Activated CD8-positive, alpha-beta T cell treated with anti-CD3 and anti-CD28 coated beads for 36 hours (primary cell): ENCODE data around the gene CCL18. TPM values are rescaled to one million over a fixed set of nuclear protein-coding genes. Genes with fewer than 3 reads are reported as not detected.
A peak's percentile ranks its signal among the peaks of the same experiment; 100 is the strongest.
"Not testable (repeated sequence)": the region's sequence is repeated elsewhere in the genome, so short reads cannot be mapped to it uniquely, and the experiment has no call there.

Source experiments
- ATAC-seq: fragments of 200-7000 bp; cut with Tn5 transposase; one replicate; pipeline ENCODE4 v1.10.0; 2021; ENCODE audit warnings: mild to moderate bottlenecking, moderate library complexity
- CTCF ChIA-PET: fragments of 350-600 bp; sonication (Branson Sonifier 250); formaldehyde crosslinking; loops from one replicate; lab custom pipeline; 2021; ENCODE audit warnings: antibody characterized with exemption; lab: Charles Lee
- POLR2A ChIA-PET: fragments of 350-600 bp; sonication (Branson Sonifier 250); formaldehyde crosslinking; loops from one replicate; lab custom pipeline; 2021; ENCODE audit warnings: antibody characterized with exemption; lab: Charles Lee
- DNase-seq: peaks from one replicate; pipeline ENCODE4 v3.0.0-alpha.2; 2020
- H3K27ac Mint-ChIP-seq: one replicate; pipeline ENCODE4 v1.8.0; 2021; ENCODE audit warnings: mild to moderate bottlenecking, mixed read lengths
- H3K27me3 Mint-ChIP-seq: one replicate; pipeline ENCODE4 v1.8.0; 2021; ENCODE audit warnings: mixed read lengths
- H3K36me3 Mint-ChIP-seq: one replicate; pipeline ENCODE4 v1.8.0; 2021; ENCODE audit warnings: low read depth, mixed read lengths
- H3K4me1 Mint-ChIP-seq: one replicate; pipeline ENCODE4 v1.8.0; 2021; ENCODE audit warnings: low read depth, mixed read lengths
- H3K4me3 Mint-ChIP-seq: one replicate; pipeline ENCODE4 v1.8.0; 2021; ENCODE audit warnings: mild to moderate bottlenecking, moderate library complexity, mixed read lengths
- H3K9me3 Mint-ChIP-seq: one replicate; pipeline ENCODE4 v1.8.0; 2021; ENCODE audit warnings: mixed read lengths
- intact Hi-C: fragments of 100-400 bp; cut with micrococcal nuclease; formaldehyde crosslinking; loops from one replicate; pipeline ENCODE4 v1.10.0; 2022
- total RNA-seq, 2 experiments: library from RNA; stranded (reverse); gene quantifications; one replicate each; pipeline ENCODE4 v1.2.3, GENCODE V29; 2021
- TF ChIP-seq, protein P1 (sequence below): fragments of 200-600 bp; IDR thresholded peaks from one replicate; pipeline ENCODE4 v1.8.0; 2022; ENCODE audit warnings: antibody characterized with exemption, mild to moderate bottlenecking

Gene CCL18
- total RNA-seq, 2 experiments from 2014 or later, result not detected

DNA sequence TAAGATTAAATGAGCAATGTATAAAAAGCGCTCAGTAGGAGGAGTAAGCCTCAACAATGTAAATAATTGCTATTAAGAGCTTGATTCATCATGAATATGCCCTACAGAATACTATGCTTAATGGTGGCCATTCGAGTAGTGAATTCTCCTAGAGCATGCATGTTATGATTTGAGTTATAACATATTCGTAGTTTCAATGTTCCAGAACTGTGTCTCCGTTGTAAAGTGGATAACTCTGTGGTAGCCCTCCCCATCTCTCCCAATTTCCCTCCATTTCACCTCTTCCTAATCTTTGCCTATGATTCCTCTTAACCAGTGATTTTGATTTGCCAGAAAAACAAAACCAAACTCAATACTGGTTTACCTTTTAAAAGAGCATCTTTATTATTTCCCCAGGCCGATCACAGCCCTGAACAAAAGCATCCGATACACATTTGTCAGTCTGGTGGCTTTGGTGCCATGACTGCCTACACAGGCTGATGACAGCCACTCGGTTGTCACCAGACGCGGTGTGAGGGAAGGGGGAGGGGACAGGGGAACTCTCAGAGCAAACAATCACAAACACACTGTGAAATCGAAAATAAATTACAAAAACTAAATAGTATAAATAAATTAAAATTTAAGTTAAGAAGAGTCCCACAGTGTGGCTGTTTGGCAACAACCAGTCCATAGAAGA, 24.0 kb downstream of the CCL18 start:
- H3K27me3 Mint-ChIP-seq, H3K9me3 Mint-ChIP-seq, H3K36me3 Mint-ChIP-seq, ATAC-seq, intact Hi-C loops: not testable (repeated sequence)
- Mint-ChIP-seq H3K4me1 (peaks cover 74% of the 10 kb centered on the region), H3K4me3 (peak overlapping the region; percentile 70), H3K27ac (peak overlapping the region; percentile 95)
- CTCF ChIA-PET, result interaction anchor here (1.9 to 3.0 kb wide), 2 partner anchors 15 to 21 kb away, joined by 5 to 32 read pairs; no protein-coding TSS in a partner anchor
- POLR2A ChIA-PET, result interaction anchor here (1.0 to 5.7 kb wide), 7 partner anchors 10 to 191 kb away, joined by 3 to 64 read pairs (median 7); partner anchors contain the start of gene CCL4
- DNase-seq, result peak; percentile 45

DNA sequence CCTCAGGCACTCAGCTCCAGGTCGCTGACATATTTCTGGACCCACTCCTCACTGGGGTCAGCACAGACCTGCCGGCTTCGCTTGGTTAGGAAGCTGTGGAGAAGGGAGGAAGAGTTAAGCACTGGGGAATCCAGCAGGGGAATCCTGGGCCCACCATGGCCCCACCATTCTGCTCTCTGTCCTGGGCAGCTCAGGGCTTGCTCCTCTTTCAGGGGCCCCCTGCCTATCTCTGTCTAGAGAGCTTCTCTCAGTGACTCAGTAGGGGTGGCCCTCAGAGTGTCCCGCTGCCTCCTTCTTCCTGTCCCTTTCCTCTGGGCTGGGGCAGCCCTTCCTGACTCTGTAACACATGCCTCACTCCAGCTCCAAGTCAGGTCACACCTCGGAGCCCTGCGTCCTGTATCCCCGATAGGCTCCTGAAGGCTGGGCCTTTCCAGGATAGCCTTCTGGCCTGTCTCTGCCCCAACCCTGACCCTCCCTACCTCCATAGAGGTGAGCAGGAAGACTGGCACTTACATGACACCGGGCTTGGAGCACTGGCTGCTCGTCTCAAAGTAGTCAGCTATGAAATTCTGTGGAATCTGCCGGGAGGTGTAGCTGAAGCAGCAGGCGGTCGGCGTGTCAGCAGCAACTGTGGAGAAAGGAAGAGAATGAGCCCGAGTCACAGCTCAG, 24.7 kb downstream of the CCL18 start:
- Mint-ChIP-seq H3K4me1 (peaks cover 73% of the 10 kb centered on the region), H3K9me3 (no peaks in the 10 kb centered on the region), H3K27ac (peak overlapping the region; percentile 95), H3K27me3 (peaks cover 2% of the 10 kb centered on the region), H3K4me3 (peak overlapping the region; percentile 70), H3K36me3 (peaks cover 7% of the 10 kb centered on the region)
- peak; percentile 26 for DNase-seq
- POLR2A ChIA-PET, result interaction anchor here (1.0 to 5.7 kb wide), 7 partner anchors 10 to 208 kb away, joined by 3 to 64 read pairs (median 7); partner anchors contain the start of genes CCL4 and CCL5
- intact Hi-C loops, result no loop called here
- no peak for ATAC-seq
- CTCF ChIA-PET, result interaction anchor here (0.5 to 3.0 kb wide), 3 partner anchors 16 to 22 kb away, joined by 3 to 32 read pairs (median 5); no protein-coding TSS in a partner anchor
- TF ChIP-seq, protein P1, sequence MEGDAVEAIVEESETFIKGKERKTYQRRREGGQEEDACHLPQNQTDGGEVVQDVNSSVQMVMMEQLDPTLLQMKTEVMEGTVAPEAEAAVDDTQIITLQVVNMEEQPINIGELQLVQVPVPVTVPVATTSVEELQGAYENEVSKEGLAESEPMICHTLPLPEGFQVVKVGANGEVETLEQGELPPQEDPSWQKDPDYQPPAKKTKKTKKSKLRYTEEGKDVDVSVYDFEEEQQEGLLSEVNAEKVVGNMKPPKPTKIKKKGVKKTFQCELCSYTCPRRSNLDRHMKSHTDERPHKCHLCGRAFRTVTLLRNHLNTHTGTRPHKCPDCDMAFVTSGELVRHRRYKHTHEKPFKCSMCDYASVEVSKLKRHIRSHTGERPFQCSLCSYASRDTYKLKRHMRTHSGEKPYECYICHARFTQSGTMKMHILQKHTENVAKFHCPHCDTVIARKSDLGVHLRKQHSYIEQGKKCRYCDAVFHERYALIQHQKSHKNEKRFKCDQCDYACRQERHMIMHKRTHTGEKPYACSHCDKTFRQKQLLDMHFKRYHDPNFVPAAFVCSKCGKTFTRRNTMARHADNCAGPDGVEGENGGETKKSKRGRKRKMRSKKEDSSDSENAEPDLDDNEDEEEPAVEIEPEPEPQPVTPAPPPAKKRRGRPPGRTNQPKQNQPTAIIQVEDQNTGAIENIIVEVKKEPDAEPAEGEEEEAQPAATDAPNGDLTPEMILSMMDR, result no peak

DNA sequence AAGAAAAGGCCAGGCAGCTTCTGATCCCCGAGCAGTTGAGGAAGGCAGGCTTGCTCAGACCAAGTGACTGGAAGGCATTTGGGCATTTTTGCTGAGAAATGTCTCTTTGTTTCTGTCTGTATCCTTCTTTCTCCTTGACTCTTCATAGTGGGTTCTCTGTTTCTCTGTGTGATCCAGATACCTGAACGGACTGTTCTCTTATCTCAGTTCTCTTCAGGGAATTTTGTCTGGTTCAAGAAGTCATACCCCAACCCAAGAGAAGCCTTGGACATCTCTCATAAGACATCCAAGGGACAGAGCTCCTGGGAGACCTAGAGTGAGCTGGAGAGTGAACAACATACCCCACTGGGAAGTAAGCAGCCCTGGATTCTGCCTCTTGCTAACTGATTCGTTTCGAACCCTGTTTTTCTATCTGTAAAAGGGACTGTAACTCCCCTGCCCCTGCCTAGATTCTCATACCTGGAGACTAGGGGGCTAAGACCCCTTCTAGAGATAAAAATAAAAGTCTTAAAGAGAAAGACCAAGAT, 25.3 kb downstream of the CCL18 start:
- POLR2A ChIA-PET, result interaction anchor here (1.1 to 5.7 kb wide), 8 partner anchors 16 to 209 kb away, joined by 3 to 64 read pairs (median 7); partner anchors contain the start of genes CCL4 and CCL5
- peaks cover 2% of the 10 kb centered on the region for H3K27me3 Mint-ChIP-seq
- peak overlapping the region; percentile 70 for H3K4me3 Mint-ChIP-seq

DNA sequence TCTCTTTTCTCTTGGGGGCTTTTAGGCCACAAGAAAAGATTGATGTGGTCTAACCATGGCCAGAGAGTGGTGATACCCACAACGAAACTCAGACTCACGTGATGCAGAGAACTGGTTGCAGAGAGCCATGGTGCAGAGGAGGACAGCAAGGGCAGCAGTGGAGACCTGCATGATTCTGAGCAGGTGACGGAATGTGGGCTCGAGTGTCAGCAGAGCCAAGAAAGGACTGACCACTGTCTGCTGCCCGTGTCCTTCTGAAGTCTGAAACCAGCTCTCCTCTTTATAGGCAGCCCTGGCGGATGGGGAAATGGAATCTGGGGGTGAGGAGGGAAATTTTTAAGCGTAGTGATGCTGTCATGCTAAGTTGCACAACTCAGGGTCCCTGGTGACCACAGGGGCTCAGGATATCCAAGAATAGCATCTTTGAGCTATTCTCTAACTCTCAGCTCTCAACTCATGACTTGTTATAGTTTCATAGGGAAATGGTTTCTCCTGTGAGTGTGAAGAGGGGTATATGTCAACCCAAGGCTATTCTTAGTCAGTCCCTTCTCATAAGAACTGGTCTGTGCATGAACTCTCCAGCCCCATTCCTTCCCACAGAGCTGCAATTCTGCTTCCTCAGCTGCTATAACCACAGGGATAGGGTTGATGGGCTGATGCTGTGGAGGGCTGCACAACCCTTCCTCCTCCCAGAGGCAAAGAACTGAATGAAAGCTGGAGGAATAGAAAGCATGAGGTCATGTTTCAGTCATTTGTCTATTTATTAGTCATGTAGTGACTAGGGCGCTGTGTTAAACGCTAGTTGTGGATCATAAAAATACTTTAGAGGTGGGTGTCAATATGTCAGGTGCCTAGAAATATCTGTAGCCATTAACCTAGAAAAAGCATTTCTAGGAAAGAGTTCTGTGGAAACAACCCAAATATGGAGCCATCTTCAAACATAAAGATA, 26.1 kb downstream of the CCL18 start, which contains the start of gene CCL3:
Gene CCL3, minus strand, starts transcription at position 256 of the 949 bp plus-strand sequence. Its CDS starts 85 bp downstream, at position 171.
- intact Hi-C loops, result loop anchor here (10.0 kb wide), 2 partner anchors 105 to 195 kb away; partner anchors contain the start of genes CCL3L1 and CCL3L3
- Mint-ChIP-seq H3K4me1 (peaks cover 66% of the 10 kb centered on the region), H3K27ac (peak within 1 kb of the TSS; percentile 95), H3K9me3 (no peaks in the 10 kb centered on the region), H3K27me3 (peaks cover 6% of the 10 kb centered on the region), H3K4me3 (peak within 1 kb of the TSS; percentile 70), H3K36me3 (peaks cover 7% of the 10 kb centered on the region)
- POLR2A ChIA-PET, result interaction anchor here (0.6 to 5.7 kb wide), 10 partner anchors 12 to 210 kb away, joined by 3 to 64 read pairs (median 6); partner anchors contain the start of genes CCL4 and CCL5
- CTCF ChIA-PET, result interaction anchor here (1.2 to 3.0 kb wide), 3 partner anchors 17 to 114 kb away, joined by 5 to 32 read pairs (median 5); no protein-coding TSS in a partner anchor
- TF ChIP-seq, protein P1, result no peak
- DNase-seq (peak; percentile 80), ATAC-seq (peak; percentile 70)

More for the DNA sequence above, 25.3 kb downstream of the CCL18 start:
- intact Hi-C loops, result no loop called here
- DNase-seq (no peak), ATAC-seq (no peak)
- TF ChIP-seq, protein P1, result no peak
- Mint-ChIP-seq H3K4me1 (peaks cover 67% of the 10 kb centered on the region), H3K36me3 (peaks cover 7% of the 10 kb centered on the region), H3K9me3 (no peaks in the 10 kb centered on the region), H3K27ac (peak overlapping the region; percentile 95)
- CTCF ChIA-PET, result interaction anchor here (0.5 to 3.0 kb wide), 3 partner anchors 16 to 22 kb away, joined by 3 to 32 read pairs (median 5); no protein-coding TSS in a partner anchor
